Measurements from ENCODE around the gene CASQ1.

Gene CASQ1

DNA sequence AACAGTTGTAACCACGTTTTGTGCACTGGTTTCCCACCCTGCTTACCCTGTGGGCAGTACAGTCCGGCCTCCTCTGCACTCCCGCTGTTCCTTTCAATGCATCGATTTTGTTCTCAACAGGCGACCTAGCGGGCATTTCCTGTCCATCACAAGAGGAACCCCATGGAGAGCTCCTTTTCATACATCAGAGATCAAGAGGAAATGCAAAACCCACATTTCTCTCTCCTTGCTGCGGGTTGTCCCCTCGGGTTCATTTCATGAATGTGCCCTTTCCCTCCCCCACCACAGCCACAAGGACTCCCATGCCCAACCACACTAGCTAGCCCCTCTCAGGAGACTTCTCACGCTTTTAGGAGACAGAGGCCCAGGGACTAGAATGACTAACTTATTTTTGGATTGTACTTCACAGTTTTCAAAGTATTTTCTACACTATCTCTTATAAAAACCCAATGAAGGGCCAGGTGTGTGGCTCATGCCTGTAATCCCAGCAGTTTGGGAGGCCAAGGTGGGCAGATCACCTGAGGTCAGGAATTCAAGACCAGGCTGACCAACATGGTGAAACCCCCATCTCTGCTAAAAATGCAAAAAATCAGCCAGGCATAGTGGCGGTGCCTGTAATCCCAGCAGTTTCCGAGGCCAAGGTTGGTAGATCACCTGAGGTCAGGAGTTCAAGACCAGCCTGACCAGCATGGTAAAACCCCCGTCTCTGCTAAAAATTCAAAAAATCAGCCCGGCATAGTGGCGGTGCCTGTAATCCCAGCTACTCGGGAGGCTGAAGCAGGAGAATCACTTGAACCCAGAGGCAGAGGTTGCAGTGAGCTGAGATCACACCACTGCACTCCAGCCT is 20.6 kb upstream of the CASQ1 start:
- peak; percentile 22 for DNase-seq

DNA sequence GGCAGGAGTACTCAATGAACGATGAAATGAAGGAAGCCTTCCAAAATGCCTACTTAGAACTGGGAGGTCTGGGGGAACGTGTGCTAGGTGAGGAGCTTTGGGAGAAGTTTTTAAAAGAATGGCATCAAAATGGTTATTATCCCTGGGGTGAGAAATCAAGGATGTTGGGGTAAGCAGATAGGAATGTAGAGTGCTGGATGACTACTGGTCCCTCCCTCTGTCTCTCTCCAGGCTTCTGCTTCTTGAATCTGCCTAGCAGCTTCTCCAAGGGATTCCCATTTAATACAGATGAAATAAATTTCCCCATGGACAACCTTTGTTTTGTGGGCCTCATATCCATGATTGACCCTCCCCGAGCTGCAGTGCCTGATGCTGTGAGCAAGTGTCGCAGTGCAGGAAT is 19.0 kb upstream of the CASQ1 start:
- DNase-seq: no peak

DNA sequence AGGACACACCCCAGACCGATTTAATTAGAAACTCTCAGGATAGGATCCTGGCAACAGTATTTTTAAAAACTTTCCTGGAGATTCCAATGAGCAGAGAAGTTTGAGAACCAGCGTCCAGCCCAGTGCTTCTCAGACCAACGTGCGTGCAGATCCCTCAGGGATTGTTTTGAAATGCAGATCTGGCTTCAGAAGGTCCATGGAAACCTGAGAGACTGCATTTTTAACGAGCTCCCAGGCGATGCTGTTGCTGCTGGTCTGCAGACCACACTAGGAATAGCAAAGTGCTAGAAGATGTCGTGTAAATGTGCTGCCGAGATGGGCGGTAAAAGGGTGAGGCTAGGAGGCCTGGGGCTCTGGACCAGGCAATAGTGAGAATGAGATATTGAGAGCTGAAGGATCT is 18.4 kb upstream of the CASQ1 start:
- no peak for DNase-seq

DNA sequence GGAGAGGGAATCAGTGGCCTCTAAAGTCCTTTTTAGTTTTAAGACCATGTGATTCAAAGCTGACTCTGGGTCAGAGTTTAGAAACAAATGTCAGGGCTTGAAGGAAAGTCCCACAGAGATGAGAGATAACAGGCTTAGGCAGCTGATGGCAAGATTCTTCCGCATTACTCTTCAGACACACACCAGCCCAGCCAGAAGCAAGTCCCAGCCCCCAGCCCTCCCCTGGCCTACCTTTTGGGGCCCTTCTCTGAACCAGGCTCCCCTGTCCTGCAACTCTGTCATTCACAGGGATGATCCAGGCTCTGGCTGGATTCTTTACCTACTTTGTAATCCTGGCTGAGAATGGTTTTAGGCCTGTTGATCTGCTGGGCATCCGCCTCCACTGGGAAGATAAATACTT is 13.1 kb upstream of the CASQ1 start:
- DNase-seq: no peak

- no peak for DNase-seq
These were observed 12.7 kb upstream of the CASQ1 start for GRCh38 chr1:160177667-160178066.

GRCh38 chr1:160178731-160179130 is 11.6 kb upstream of the CASQ1 start:
- no peak for DNase-seq

DNA sequence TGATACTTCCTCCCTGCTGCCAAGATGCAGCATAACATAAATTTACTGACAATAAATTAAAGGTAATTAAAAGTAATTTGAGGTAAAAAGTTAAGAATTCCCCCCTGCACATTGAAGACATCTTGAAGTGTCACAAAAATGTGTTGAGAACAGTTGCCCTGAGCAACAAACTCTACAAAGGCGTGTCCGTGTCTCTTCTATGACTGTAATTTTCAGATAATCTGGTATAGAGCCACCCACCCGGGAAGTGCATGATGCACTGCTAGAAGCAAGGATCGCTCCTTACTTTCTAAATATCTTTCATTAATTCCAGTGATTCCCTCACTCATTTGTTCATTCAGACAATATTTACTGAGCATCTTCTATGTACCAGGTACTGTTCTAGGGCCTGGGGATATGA is 11.0 kb upstream of the CASQ1 start:
- DNase-seq: no peak

DNA sequence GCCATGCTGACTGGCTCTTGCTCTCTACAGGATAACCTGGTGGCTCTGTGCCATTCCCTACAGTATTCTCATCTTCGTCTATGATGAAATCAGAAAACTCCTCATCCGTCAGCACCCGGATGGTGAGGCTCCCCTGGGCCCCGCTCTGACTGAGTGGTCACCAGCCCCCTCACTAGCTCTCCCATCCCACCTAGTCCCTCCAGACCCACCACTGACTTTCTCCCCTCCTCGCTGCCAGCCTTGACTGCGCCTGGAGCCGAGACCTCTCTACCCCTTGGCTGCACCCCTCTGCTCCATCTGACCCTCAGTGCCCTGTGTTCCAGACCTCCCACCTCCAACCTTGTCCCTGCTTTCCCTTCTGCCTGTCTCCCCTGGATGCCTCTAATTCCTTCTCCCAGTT is 4.1 kb upstream of the CASQ1 start:
- no peak for DNase-seq

DNA sequence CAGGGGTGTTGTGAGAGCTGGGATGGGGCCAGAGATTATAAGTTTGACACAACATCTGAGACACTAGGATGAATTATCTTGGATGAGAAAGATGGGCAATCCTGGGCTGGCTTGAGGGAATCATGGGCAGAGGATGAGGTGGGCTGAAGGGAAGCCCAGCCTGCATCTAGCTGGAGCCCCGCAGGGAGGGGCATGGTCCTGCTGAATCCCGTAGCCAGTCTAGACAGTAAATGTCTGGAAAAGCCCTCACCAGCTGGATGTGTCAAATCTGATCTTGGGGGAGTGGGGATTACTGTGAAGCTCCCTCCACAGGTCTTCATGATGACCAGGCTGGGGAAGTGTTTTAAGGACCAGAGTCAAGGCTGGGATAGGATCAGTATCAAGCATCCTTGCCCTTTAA is 3.6 kb upstream of the CASQ1 start:
- no peak for DNase-seq

DNA sequence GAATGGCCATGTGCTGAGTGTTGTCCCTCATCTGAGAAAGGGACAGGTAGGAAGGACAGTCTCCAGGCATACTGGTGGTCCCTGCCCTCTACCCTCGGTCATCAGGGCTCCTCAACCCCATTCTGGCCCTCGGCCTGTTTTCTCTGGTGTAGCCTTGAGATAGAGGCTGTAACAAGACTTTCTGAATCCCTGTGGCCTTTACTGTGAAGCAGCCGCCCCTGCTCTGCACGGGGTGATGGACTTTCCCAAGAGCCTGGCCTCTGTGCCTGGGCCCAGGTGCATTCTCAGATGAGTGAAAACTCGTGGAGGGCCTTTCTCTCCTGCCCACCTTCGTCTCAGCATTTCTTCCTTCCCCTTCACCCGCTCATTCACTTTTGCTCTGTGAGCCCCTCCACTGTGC is 3.0 kb upstream of the CASQ1 start:
- DNase-seq: no peak

- no peak for DNase-seq
These were observed 2.0 kb upstream of the CASQ1 start for GRCh38 chr1:160188341-160188740.

- DNase-seq: no peak
These were observed 1.4 kb downstream of the CASQ1 start for GRCh38 chr1:160191756-160192155.

DNA sequence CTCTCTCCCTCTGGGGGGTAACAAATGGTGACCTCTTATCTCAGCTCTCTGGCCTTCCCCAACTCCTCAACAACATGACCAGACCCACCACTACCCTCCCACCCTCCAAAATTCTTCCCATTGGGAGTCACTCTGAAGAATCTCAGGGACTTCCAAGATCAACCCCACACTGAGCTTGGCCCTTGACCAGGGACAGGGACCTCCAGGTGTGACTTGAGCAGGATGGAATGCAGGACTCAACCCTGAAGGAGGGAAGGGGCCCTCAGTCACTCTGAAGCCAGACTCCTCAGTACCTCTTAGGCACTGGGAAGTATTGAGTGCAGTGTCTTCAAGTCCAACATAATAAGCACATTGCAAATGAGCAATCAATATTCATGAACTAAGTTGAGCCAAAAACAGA is 1.9 kb downstream of the CASQ1 start:
- no peak for DNase-seq

DNA sequence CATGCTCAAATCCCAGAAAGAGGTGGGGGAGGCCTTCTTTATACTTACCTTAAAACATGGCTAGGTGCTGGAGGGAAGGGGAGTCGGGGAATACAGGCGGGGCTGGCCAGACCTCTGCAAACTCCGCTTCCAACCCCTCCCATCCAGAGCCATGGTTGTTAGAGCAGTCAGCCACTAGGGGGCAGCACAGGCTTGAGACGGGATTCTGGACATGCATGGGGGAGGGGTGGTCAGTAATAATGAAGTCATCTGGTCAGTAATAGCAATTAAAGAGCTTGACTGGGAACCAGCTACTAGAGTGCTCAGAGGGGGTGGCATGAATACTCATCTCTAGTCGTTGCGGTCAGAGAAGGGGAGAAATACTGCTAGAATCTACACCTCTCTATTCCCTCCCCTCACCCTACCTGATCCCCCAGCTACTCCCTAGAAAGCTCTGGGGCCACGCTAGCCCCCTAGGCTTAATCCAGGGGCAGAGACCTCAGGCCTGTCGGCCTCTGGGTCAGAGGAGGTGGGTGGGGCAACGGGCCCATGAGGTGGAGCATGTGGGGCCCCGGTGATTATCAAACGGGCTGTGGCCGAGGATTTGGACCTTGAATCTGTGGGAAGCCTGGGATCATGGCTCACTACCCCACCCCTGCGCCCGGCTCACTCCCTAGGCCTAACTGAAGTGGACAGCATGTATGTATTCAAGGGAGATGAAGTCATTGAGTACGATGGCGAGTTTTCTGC is 2.9 kb downstream of the CASQ1 start:
- peak; percentile 29 for DNase-seq

- DNase-seq: no peak
These were observed 3.7 kb downstream of the CASQ1 start for GRCh38 chr1:160193832-160194736.

DNA sequence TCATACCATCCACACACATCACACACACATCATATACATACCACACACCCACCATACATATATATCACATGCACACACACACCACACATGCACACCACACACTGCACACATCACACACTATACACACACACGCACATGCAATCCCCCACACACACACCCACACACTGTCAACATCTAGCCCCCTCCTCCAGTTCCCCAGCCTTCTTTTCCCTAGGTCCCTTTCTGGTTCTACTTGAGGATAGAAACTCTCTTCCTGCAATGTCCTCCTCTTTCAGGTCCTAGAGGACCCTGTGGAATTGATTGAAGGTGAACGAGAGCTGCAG is 4.3 kb downstream of the CASQ1 start:
- no peak for DNase-seq

DNA sequence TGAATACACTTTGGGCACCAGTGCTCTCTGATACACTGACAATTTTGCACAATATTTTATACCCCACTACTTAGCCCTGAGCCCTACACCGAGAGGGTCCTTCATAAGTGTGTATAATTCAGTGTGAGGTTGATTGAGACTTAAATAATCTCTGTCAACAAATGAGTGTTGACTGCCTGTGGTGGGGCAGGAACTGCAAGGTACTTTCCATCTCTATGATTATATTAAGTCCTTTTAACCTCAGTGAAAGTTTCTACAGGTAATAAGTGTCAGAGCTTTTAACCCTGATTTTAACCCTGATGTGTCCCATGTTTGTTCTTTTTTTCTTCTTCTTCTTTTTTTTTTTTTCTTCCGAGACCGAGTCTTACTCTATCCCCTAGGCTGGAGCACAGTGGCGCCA is 5.8 kb downstream of the CASQ1 start:
- DNase-seq: no peak

DNA sequence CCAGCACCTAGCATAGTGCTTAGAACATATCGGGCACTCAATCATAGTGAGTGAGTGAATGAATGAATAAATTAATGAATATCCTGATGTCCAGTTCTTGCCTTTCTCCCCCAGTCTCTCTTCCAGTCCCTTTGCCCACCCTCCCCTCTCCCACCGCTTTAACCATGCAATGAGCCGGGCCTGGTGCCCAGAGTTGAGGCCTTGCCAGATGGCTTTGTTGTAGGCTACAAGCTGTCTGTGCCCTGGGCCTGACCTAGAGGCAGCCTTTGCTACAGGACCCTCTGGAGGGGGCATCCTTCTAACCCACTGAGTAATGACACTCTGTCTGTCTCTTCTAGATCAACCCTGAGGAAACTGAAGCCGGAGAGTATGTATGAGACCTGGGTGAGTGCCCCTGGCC is 6.9 kb downstream of the CASQ1 start:
- no peak for DNase-seq

- DNase-seq: no peak
These were observed 10.4 kb downstream of the CASQ1 start for GRCh38 chr1:160200786-160201185.

GRCh38 chr1:160204526-160205241 is 14.3 kb downstream of the CASQ1 start:
- no peak for DNase-seq

GRCh38 chr1:160205242-160206035 is 15.1 kb downstream of the CASQ1 start, which contains the start of gene PEA15:
Gene PEA15, plus strand, starts transcription at chr1:160205384. Its CDS starts 6,161 bp downstream, at chr1:160211545.
- DNase-seq: peak; percentile 36

DNA sequence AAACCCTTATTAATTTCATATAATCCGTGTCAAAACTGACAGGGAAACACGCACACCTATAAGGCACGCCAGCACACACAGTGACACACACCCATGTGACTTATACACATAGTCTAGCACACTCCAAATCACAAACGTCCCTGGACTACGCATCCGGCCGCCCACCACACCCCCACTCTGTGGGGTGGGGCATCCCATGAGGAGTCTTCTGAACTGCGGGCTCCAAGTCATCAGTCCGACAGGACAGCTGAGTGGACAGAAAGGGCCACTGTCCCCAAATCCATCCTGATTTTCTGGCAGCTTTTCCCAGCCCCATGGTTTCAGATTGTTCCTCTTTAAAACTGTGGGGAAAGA is 15.6 kb downstream of the CASQ1 start:
- no peak for DNase-seq
